Stimulated activated CD4-positive, alpha-beta T cell treated with anti-CD3 and anti-CD28 coated beads, Interleukin-2, amount 100 ng/mL, for 48 hours (primary cell): ENCODE results near the gene NEK8.
A peak's percentile ranks its signal among the peaks of the same experiment; 100 is the strongest.

Experiments
- DNase-seq, 2 donors: peaks; one replicate each; pipeline ENCODE4 v3.0.0-alpha.2; 2020

NEK8 gene

GRCh38 chr17:28744972-28745785 is 16.6 kb downstream of the NEK8 start:
- DNase-seq, result no peak

- no peak for DNase-seq
Observed at GRCh38 chr17:28745786-28746411, 17.3 kb downstream of the NEK8 start.

- DNase-seq, result no peak
Observed at GRCh38 chr17:28746611-28747050, 18.0 kb downstream of the NEK8 start.

GRCh38 chr17:28747051-28747691 is 18.6 kb downstream of the NEK8 start:
- no peak for DNase-seq

GRCh38 chr17:28747801-28748750 is 19.5 kb downstream of the NEK8 start:
- DNase-seq, result no peak

GRCh38 chr17:28748852-28749515 is 20.4 kb downstream of the NEK8 start:
- no peak for DNase-seq

- no peak for DNase-seq
Observed at GRCh38 chr17:28749516-28750177, 21.1 kb downstream of the NEK8 start.

GRCh38 chr17:28750178-28751047 is 21.8 kb downstream of the NEK8 start:
- peak; percentile 87 to 90 for DNase-seq

GRCh38 chr17:28751600-28752366 is 23.2 kb downstream of the NEK8 start:
- DNase-seq, result no peak

- no peak for DNase-seq
Observed at GRCh38 chr17:28755486-28755885, 26.9 kb downstream of the NEK8 start.

- no peak for DNase-seq
Observed at GRCh38 chr17:28756049-28756804, 27.6 kb downstream of the NEK8 start.

GRCh38 chr17:28758411-28759121 is 30.0 kb downstream of the NEK8 start:
- DNase-seq, result no peak

- no peak for DNase-seq
Observed at GRCh38 chr17:28759256-28759865, 30.8 kb downstream of the NEK8 start.

- DNase-seq, result no peak
Observed at GRCh38 chr17:28760601-28761562, 32.3 kb downstream of the NEK8 start.

GRCh38 chr17:28763137-28763799 is 34.7 kb downstream of the NEK8 start:
- no peak for DNase-seq

GRCh38 chr17:28763804-28764266 is 35.2 kb downstream of the NEK8 start:
- DNase-seq, result peak; percentile 66 to 75
